GM21723 (cell line): Measurements from ENCODE around the gene IBA57.

Source experiments
- ATAC-seq: cut with Tn5 transposase; IDR thresholded peaks from one replicate; pipeline ENCODE4 v1.9.1; 2021; ENCODE audit warnings: mild to moderate bottlenecking, moderate library complexity; ENCODE audit not compliant: unreplicated experiment

IBA57 gene

GRCh38 chr1:228144193-228144992 lies 21.2 kb upstream of the IBA57 start:
- no peak for ATAC-seq

GRCh38 chr1:228144993-228145343 lies 20.6 kb upstream of the IBA57 start:
- ATAC-seq: no peak

GRCh38 chr1:228145463-228146416 lies 19.9 kb upstream of the IBA57 start:
- ATAC-seq: no peak

- ATAC-seq: no peak
Observed at GRCh38 chr1:228146417-228147150, 19.0 kb upstream of the IBA57 start.

GRCh38 chr1:228147151-228147693 lies 18.4 kb upstream of the IBA57 start:
- no peak for ATAC-seq

- ATAC-seq: no peak
Observed at GRCh38 chr1:228147768-228148167, 17.8 kb upstream of the IBA57 start.

GRCh38 chr1:228148196-228148861 lies 17.3 kb upstream of the IBA57 start:
- ATAC-seq: no peak

GRCh38 chr1:228148935-228149405 lies 16.6 kb upstream of the IBA57 start:
- no peak for ATAC-seq

GRCh38 chr1:228149406-228150119 lies 16.0 kb upstream of the IBA57 start, which contains the start of gene GJC2:
GJC2 (plus strand) TSS chr1:228149930; CDS start chr1:228157759, 7,829 bp downstream.
- ATAC-seq: no peak

GRCh38 chr1:228150120-228150460 lies 15.5 kb upstream of the IBA57 start:
- ATAC-seq: no peak

GRCh38 chr1:228150461-228151179 lies 15.0 kb upstream of the IBA57 start:
- ATAC-seq: no peak

GRCh38 chr1:228151180-228151925 lies 14.3 kb upstream of the IBA57 start:
- no peak for ATAC-seq

GRCh38 chr1:228152097-228152917 lies 13.3 kb upstream of the IBA57 start:
- ATAC-seq: no peak

GRCh38 chr1:228152918-228153258 lies 12.7 kb upstream of the IBA57 start:
- no peak for ATAC-seq

GRCh38 chr1:228154021-228154669 lies 11.5 kb upstream of the IBA57 start:
- ATAC-seq: no peak

GRCh38 chr1:228154670-228155571 lies 10.7 kb upstream of the IBA57 start:
- ATAC-seq: no peak
